ENCODE measurements around the gene CEP164. TPM values are rescaled to one million over a fixed set of nuclear protein-coding genes. Genes with fewer than 3 reads are reported as not detected.

The CEP164 gene
- total RNA-seq, 1 donor from 2014 or later: 21.6 TPM

DNA sequence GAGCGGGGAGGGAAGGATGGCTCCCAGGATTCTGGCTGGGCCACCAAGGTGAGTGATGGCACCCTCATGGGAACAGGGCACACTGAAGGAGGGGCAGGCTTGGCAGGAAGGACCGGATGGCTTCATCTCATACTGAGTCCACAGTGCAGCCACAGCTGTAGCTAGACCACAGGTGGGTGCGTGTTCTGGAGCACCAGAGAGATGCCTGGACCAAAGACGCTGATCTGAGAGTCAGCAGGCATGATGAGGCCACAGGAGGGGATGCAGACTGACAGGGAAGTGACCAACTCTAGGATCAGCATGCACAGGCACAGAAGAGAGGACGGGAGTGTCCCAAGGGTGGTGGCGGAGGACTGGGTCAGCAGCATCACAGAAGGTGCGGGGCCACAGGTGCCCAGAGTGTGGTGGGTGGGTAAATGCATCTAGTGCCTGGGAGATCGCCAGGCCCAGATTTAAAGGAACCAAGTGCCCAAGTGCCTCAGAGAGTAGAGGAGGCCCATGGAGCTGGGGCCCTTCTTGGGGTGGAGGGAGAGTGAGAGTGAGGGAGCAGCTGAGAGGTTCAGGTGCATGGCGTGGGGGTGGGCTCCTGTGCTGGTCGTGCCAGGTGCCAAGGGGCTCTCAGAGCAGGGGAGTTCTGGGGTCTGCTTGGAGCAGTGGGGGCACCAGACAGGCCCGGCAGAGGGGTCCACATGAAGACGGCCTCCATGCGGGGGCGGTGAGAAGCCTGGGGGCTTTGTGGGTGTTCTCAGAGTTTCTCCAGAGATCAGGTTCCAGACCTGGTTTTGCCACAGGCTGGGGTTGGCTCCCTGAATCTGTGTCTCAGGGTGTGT lies 113.7 kb downstream of the CEP164 start:
- TF ChIP-seq CTCF (IDR thresholded peaks at IDR 0.05) (no peak), POLR2A (IDR thresholded peaks at IDR 0.05) (no peak), POLR2AphosphoS5 (IDR thresholded peaks at IDR 0.05; ENCODE audit: insufficient read depth in 1 of 2, low read depth in 1 of 2) (no peak)
- intact Hi-C loops (cut with DNase I): no loop called here
- no peak for DNase-seq (ENCODE audit: extremely low spot score in 2 of 2)
- no peaks in the 10 kb centered on the region for H3K27me3 ChIP-seq
- peaks cover 6% of the 10 kb centered on the region for H3K4me1 ChIP-seq
- H3K27ac ChIP-seq: no peak overlapping the region
- no peak overlapping the region for H3K4me3 ChIP-seq
- no peaks in the 10 kb centered on the region for H3K36me3 ChIP-seq
- no peaks in the 10 kb centered on the region for H3K9me3 ChIP-seq

GRCh38 chr11:117442049-117442868 lies 114.6 kb downstream of the CEP164 start:
- peaks cover 6% of the 10 kb centered on the region for H3K4me1 ChIP-seq
- H3K27me3 ChIP-seq: no peaks in the 10 kb centered on the region
- H3K36me3 ChIP-seq: no peaks in the 10 kb centered on the region
- no peak for TF ChIP-seq POLR2AphosphoS5 (IDR thresholded peaks at IDR 0.05; ENCODE audit: insufficient read depth in 1 of 2, low read depth in 1 of 2)
- no peak for TF ChIP-seq CTCF (IDR thresholded peaks at IDR 0.05)
- TF ChIP-seq POLR2A (IDR thresholded peaks at IDR 0.05): no peak
- intact Hi-C loops (cut with DNase I): no loop called here
- no peaks in the 10 kb centered on the region for H3K9me3 ChIP-seq
- H3K4me3 ChIP-seq: no peak overlapping the region
- DNase-seq (ENCODE audit: extremely low spot score in 2 of 2): no peak
- no peak overlapping the region for H3K27ac ChIP-seq

GRCh38 chr11:117442869-117443239 lies 115.2 kb downstream of the CEP164 start:
- Histone ChIP-seq H3K4me3 (no peak overlapping the region), H3K36me3 (no peaks in the 10 kb centered on the region), H3K27me3 (no peaks in the 10 kb centered on the region), H3K4me1 (peaks cover 6% of the 10 kb centered on the region), H3K9me3 (no peaks in the 10 kb centered on the region), H3K27ac (no peak overlapping the region)
- intact Hi-C loops (cut with DNase I): no loop called here
- TF ChIP-seq POLR2A (IDR thresholded peaks at IDR 0.05): no peak
- no peak for TF ChIP-seq CTCF (IDR thresholded peaks at IDR 0.05)
- TF ChIP-seq POLR2AphosphoS5 (IDR thresholded peaks at IDR 0.05; ENCODE audit: insufficient read depth in 1 of 2, low read depth in 1 of 2): no peak
- no peak for DNase-seq (ENCODE audit: extremely low spot score in 2 of 2)

DNA sequence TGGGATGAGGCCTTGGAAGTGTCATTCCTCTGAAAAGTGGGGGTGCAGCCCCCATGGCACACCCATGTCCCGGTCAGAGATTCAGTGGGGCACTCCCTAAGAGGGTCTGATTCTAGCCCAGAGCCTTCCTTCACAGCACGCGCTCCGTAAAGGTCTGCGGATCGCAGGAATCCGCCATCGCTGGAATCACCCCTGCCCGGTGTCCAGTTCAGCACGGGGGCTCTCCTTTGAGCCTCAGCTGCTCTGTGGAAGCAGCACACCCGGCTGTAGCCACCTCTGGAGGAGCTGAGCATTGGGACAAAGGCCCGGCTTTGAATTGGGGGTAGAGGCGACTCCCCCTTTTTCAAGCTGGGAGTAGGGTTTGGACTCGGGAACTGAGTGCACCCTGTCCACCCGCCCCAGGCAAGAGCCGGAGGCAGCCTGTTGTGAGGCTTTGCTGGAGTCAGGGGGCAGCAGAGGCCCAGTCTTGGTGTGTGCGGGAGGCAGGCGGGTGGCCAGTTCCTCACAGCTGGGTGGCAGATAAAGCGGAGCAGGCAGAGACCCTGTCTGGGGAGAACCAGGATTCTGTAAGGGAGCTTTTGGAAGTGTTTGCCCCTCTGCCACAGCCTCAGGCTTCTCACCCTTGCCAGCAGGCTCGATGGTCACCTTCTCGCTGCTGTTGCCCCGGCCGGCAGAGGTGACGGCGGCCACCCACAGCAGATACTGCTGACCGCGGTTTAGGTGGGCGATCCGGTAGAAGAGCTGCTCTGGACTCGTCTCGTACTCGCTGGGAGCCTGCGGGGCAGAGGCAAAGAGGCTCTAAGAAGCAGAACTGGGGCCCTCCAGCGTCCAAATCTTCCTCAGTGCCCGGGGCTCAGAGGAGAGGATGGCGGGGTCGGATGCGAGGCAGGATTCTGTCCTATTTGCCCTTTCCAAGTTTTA lies 115.9 kb downstream of the CEP164 start:
- DNase-seq (ENCODE audit: extremely low spot score in 2 of 2): no peak
- peak in 1 of 3 experiments; percentile 35 for TF ChIP-seq CTCF (IDR thresholded peaks at IDR 0.05)
- no peak for TF ChIP-seq POLR2A (IDR thresholded peaks at IDR 0.05)
- TF ChIP-seq POLR2AphosphoS5 (IDR thresholded peaks at IDR 0.05; ENCODE audit: insufficient read depth in 1 of 2, low read depth in 1 of 2): no peak
- Histone ChIP-seq H3K4me1 (peaks cover 6% of the 10 kb centered on the region), H3K9me3 (no peaks in the 10 kb centered on the region), H3K27me3 (no peaks in the 10 kb centered on the region), H3K27ac (no peak overlapping the region), H3K36me3 (no peaks in the 10 kb centered on the region), H3K4me3 (no peak overlapping the region)
- intact Hi-C loops (cut with DNase I): no loop called here

All from vagina (tissue), 2 donors.